SW480 (cell line): ENCODE data around the gene IMMP2L.
A peak's percentile ranks its signal among the peaks of the same experiment; 100 is the strongest.

ENCODE experiments used
- DNase-seq: peaks from one replicate; pipeline ENCODE4 v3.0.0-alpha.2; 2016; ENCODE audit warnings: low spot score

The IMMP2L gene

DNA sequence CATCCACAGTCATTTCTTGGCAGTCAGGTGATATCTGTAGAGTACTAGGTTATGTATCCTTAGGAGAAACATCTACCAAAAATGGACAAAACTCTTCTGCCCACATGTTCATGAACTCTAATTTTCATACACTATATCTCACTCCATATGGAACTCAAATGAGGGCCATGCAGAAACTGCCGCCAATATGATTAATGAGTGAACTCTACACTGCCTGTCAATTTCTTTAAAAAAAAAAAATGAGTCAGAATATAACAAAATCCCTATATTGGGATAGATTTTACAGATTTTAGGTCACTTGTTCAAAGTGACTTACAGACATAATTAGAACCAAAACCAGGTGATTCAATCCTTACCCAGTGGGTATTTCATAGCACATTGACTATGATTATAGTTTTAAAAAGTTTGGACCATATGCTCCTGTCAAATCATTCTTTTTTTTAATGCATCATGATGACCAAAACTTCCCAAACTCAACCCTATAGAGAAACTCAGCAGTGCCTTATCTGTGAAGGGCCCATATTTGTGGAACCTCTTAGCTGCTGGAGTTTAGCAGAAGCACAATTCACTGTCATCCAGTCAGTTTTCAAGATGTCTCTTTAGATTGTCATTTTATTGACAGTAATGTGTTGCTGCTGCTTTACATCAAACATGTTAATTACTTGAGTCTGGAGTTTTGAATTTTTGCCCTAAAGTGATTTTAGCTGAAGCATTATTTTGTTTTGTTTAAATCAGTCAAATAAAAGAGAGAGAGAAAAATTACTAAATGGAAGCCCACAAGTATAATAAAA, 460.2 kb downstream of the IMMP2L start:
- DNase-seq: no peak

DNA sequence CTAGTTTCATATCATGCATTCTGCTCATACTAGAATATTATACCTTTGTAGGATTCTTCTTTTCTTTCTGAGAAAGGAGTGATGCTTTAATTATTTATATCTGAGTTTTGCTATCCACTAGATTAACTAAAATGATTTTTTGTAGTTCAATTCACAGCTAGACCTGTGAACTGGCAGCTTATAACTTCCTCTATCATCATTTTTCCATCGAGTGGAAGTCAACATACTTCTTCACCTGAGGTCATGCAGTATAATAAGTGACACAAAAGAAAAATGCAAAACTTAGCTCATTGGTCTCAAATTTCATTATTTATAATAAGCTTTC, 463.4 kb downstream of the IMMP2L start:
- DNase-seq: no peak

DNA sequence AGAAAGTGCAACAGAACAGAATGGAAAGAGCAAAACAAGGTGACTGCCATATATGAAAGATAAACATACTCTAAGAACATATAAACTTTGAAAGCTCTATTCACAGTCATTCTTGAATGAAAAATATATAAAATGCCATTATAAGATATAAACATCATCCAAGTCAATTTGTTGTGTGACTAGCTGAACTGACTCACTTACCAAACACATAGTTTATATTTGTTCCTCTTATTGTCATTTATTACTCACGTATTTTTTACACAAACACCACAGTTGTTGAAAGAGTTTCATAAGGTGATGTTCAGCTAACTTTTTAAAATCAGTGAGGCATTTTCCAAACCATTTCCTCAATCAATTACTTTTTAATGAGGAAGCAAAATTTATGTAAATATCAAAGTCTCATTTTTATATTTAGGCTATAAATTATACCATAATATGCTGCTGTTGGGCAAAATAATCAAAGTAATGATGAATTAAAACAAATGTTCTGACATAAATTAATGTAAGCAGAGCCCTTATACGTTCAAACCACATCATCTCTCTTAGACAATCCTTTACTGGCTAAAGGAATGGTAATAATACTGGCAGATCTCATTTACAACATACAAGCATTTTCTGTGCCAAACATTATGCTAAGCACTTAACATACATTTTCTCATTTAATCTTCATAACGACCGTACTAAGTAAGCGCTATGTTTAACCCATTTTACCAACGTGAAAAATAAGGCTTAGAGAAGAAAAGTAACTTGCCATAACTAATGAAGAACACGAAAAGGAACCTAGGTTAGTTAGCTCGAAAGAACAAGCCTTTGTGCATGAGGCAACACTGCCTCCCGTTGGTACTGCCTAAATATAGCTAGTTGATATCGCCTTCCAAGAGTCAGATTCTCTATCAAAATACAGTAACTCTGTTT, 464.0 kb downstream of the IMMP2L start:
- peak; percentile 5 for DNase-seq

DNA sequence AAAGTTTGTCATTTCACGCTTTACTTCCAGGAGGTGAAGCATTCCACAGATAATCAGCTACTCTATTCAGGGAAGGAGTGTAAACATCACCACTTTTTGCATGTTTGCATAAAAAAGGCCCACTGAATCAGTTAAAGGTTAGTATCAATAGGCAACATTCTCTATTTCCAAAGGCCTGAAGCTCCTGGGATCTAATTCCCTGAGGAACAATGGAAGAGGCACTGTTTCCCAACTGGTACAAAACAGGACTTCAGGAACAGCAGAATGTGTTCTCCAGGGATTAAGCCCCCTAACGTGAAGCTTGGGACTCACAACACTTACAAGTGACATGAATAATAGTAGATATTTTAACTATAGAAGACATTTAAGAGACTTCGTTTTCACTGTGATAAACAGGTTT, 465.3 kb downstream of the IMMP2L start:
- no peak for DNase-seq

DNA sequence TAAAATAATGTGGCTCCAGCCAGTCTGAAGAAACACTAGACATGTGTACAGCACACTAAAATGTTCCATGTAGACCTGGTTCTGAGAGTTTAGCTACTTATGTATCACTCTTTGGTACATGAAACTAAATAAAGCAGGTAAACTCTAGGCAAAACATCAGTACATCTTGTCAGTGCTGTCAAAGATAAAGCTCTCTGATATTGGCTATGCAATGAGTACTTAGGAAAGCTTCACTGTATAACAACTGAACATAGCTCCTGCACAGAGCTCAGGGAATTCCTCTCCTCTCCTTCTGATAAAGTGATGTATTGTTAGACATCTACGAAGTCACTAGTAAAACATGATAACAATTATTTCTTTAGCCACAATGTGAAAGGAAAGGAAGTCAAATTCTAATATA, 467.9 kb downstream of the IMMP2L start:
- DNase-seq: no peak

DNA sequence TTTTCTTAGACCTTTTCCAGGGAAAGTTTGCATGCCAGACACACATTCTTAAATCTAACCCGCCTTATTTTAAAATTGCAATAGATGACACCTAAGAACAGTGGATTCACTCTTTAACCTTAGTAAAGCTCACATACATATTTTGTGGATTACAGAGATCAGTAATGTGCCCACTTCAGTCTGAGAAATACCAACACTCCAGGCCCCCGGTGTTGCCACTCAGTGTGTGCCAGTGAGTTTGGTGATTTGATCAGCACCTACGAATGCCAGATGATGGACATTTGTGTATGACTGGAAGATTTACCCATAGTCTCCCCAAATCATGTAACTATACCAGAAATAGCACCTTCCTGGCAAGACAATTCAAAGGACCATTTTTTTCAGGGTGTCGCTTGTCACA, 468.8 kb downstream of the IMMP2L start:
- no peak for DNase-seq

DNA sequence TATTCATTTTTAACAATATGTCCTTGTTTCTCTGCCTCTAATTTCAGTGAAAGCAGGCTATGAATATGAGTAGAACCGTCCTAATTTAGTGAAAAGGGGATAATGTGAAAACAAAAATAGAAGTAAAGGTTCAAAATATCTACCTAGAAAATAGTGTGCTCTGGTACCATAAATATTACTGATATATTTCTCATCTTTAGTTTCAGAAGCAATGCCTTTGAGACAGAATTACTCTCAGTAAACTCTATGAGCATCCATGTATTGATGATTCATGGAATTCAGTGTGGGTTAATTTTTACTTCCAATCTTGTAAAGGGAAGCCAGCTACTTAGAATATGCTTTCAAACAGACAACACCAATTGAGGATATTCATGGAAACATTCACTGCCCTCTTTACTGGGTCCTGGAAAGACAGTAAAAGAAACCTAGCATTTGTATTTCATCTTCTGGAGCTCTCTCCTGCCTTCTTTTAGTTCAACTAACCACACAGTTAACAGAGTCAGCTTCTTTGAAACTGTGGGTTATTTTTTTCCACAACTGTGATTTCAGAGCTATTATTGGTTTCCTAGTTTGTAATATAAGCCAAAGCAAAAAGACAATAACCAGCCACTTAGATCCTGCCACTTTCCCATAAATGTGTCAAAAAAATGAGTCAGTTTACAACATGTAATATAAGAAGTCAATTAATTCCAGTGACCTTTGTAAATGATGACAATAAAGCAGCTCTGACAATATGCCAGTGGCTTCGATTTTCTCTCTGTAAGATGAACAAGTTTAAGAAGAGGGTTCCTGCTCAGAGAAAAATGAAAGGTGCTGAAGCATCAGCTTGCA, 469.7 kb downstream of the IMMP2L start:
- no peak for DNase-seq

DNA sequence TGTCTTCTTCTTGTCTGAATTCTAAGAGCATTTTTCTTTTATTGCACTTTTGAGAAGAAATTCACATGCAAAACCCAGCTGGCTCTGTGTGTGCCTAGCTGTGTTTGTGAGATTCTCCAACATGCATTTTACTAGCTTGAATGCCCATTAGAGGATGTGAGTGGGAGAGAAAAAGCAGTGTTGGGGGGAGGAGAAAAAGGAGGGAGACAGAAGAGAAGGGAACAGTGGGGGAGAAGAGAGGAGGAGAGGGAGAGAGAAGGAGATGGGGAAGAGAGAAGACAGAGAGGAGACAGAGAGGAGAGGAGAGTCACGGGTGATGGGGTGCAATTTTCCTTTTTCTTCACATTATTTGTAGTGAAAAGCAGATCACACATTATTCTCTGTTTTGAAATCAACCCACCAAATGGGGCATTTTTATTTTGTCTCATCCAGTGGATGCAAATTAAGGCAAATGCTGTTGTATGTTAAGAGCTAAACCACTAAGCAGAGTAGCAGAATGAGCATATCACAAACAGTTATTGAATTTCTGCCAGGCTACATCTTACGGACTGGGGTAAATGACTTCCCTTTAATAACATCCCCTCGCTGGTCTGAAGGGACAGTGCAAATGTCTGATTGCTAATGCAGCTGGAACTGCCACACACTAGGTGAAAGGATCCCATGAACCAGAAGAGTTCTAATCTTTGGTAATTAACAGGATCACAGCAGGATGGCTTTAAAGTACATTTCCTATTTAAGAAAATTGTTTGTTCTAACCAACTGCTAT, 470.5 kb downstream of the IMMP2L start:
- no peak for DNase-seq

DNA sequence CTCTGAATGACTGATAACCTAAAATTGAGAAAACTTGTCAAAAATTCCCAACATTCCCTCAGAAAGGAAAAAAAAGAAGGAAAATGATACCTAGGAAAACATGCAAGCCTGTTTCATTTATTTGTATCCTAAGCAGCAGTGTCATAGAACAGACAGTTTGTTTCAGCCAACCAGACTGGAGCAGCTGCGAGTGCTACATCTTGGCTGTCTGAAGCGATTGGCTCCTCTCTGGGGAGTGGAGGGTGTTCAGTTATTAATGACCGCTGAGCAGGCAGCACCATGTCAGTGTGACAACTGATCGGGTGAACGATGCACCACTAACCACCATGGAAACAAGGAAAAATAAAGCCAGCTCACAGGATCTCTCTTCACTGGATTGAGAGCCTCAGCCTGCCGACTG, 471.4 kb downstream of the IMMP2L start, which contains the start of gene LRRN3:
Gene LRRN3, plus strand, starts transcription at position 282 of the 400 bp plus-strand sequence. CDS start 31,646 bp downstream, outside the sequence.
- DNase-seq: no peak

DNA sequence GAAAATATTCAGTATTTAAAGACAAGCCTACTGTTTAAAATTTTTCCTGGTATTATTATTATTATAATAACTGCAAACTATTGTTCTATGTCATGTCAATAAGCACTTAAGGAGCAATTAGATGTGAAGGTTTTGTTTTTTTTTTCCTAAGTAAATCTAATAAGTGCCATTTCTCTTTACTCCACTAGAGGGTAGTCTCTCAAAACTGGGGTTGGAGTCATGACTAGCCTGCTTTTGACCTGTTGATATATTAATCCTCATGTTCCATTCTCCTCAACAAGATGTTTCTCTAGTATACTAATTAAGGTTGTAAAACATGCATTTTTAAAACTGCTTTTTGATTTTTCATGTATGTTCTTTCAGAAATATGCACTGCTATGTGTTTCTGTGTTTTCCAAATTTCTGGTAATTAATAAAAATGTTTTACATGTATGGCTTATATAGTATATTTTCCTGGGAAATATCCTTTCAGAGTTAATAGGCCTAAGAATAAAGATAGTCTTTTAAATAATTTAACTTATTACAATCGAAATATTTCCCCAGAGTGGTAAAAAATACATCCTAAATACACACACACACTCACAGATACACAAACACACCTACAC, 472.4 kb downstream of the IMMP2L start:
- peak; percentile 63 for DNase-seq

DNA sequence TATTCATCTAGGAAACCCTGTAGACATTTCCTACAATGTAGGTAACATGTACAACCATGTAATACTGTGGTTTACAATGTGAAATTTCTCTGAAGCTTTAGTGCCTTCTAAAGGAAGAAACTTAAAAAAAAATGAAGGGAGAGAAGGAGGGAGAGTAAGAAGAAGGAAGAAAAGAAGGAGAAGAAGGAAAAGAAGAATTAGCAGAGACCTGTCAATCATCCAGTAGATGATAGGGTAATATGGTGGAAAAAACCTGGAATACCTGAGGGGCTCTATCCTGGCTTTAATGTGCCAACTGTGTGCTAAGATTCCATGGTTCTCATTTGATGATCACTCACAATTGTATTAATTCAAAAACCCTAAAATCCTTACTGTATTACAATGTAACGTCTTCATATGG, 474.0 kb downstream of the IMMP2L start:
- DNase-seq: no peak

DNA sequence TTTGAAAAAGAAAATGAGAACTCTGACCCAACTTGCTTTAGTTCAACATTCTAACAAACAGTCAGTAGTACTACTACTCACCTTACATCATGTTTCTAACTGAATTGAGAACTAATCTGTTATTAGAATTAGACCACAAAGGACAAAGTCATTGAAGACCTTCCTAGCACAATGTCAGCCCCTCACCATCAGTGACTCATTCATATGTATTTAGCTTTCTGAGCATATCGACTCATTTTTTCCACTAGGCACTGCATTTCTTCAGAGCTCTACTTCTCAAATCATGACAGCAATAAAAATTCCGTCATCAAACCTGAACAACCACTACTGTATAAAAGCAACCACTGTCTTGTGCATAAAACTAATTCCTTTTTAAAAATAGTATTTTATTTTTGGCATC, 475.8 kb downstream of the IMMP2L start:
- DNase-seq: no peak

DNA sequence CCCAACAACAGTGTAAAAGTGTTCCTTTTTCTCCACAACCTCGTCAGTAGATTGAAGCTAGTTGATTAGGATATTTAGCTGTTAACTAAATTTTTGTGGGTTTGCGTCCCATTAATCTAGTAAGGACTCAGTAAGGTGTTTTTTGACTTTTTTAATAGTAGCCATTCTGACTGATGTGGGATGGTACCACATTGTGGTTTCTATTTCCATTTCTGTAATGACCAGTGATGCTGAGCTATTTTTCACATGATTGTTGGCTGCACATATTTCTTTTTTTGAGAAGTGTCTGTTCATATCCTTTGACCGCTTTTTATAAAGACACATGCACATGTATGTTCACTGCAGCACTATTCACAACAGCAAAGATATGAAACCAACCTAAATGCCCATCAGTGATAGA, 476.9 kb downstream of the IMMP2L start:
- DNase-seq: no peak

DNA sequence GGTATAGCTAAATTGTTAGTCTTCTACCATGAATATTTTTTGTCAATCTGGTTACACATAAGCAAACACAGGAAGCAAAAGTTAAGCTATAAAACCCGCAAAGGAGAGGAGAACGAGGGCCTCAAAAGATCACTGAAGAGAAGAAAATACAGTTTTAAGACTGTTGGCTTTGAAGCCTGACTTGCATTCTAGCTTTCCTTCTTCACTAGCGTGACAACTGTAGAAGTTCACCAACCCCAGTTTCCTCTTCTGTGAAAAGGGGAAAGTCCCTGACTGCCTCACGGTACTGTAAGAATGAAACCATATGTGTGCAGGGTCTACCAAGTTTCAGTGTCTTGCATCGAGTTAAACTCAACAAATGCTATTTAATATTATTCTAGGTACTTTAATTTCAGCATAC, 478.9 kb downstream of the IMMP2L start:
- no peak for DNase-seq

DNA sequence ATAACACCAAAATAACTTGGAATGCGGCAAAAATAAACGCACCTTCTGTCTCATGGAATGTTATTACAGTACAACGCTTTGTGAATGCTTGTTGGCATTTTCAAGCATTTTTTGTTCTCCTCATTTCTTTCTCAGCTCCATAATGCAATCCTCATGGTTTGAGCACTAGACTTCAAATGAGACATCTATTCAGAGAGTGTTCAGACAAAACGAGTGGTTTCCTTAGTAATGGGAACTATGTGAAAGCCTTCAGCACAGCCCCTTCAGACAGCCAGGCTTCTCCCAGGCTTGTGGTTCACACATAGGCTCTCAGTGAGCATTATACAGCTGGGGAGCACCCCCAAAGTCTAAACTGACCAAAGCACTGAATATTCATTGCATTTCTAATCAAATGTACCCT, 479.9 kb downstream of the IMMP2L start:
- no peak for DNase-seq

DNA sequence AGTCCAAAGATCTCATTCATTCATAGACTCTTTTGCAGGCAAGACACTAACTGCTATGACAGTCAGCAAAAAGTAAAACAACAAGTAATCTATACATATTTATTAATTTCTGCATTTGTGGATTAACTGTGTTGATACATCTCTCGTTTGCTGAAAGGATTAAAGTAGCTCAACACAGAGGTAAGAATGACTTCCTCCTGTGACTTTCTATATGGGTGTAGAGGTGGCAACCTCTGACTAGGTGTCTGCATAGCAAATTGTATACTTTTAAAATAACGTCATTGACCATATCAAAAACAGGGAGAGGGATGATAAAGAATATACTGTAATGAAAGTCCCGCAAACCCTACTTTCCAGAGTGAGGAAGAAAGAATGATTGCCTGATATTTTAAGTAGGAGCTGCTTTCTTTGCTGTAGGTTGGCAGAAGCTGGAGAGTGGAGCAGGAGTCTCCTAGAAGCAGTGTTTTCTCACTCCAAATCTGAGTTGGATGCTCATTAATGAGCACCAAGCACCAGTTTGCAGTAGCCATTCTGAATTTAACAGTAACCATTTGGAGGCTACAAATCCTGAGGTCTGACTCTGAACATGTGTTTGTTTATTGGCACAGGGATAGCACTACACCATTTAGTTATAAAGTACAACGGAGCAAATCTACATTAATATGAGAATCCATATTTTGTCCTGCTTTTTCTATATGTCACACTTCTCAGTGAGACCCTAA, 480.6 kb downstream of the IMMP2L start:
- DNase-seq: no peak

DNA sequence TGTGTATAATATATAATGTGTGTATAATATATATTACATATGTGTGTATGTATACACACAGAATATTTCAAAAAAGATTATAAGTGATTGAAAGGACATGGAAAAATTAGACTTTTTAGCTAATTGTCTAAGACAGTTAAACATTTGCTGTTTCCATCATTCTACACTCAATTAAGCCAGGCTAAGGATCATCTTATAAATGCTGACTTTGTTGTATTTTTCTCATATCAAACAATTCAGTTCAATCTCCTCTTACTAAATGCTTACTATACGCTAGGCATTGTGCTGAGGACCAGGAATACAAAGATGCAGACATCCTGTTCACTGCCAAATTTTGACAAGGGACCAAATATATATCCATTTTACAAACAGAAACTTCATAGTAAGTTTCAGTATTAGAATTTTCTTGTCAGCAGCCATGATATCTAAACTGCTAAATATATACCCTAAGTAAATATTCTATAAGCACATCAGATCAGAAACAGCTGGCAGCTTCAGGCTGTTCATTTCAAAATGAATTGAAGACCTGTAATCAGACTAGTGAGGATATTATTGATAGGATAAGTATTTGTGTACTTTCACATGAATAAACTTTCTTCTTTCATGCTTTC, 481.7 kb downstream of the IMMP2L start:
- no peak for DNase-seq

DNA sequence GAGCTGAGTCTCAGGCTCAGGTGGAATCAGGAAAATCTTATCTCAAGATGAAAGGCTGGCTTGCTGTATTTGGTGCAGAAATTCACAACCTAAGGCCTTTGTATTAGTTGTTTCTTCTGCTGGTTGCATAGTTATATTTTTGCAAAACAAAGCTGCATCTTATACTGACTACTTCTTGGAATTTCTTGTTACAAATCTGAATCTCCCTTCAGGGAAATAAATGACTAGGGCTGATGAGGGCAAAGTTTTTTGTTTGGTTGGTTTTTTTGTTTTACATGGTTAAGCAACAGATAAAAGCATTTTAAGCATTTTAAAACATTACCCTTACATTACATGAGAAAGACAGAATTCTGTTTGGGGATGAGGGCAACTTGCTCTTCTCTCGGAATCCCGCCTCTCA, 485.3 kb downstream of the IMMP2L start:
- no peak for DNase-seq

DNA sequence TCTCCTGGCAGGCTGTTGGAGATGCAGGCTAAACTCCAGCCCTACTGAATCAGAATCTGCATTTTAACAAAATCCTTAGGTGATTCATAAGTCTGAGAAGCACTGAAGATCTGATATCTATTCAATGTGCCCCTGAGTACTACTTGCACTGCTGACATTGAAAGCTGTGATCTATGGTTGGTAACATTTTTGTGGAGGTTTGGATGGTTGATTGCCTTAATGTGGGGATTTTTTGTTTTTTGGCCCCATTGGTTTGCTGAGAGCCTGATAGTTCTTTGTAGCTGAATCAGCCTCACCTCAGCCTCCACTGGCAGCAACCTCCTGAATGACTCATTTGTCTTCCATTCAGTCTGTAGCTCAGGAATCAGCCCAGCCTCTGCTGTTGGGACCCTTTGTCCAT, 486.1 kb downstream of the IMMP2L start:
- DNase-seq: no peak

DNA sequence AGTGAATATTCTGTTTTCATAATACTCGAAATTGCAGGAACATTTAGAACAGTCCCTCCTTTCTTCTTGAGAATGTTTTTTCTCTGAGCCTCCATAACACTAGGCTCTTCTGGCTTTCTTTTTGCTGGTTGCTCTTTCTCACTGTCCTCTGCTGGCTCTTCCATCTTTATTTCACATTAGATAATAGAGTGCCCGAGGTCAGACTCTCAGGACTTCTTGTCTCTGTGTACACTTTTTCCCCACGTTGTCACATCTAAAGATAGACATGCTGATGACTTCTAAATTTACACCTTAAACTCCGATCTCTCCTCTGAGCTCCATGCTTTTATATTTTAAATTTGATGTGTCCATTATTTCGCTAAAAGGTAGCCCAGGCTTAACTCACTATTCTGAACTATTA, 486.8 kb downstream of the IMMP2L start:
- no peak for DNase-seq
